T-cell (primary cell): ENCODE results near the gene PLEKHA3. TPM values are rescaled to one million over a fixed set of nuclear protein-coding genes. Genes with fewer than 3 reads are reported as not detected.

ENCODE experiments used
- ATAC-seq, 4 experiments: fragments of 200-7000 bp in 3 of 4; fragments of 150-1000 bp in 1 of 4; cut with Tn5 transposase; replicated peaks in 1 of 4; 1 replicate in 3 of 4; 2 replicates in 1 of 4; pipeline ENCODE4 v1.10.0; 2021; ENCODE audit warnings: moderate library complexity in 3 of 4, mild to moderate bottlenecking in 2 of 4, moderate number of reproducible peaks in 1 of 4
- CTCF ChIA-PET, 2 donors: fragments of 300-600 bp; sonication (Branson Sonifier 250); formaldehyde crosslinking; loops; one replicate each; lab custom pipeline; 2022; ENCODE audit warnings: antibody characterized with exemption in 2 of 2; lab: Charles Lee
- POLR2A ChIA-PET, 2 donors: fragments of 300-600 bp; sonication (Branson Sonifier 250); formaldehyde crosslinking; loops; one replicate each; lab custom pipeline; 2022; ENCODE audit warnings: antibody characterized with exemption in 2 of 2; lab: Charles Lee
- DNase-seq, 35 experiments: peaks; one replicate each; pipeline versions ENCODE4 v3.0.0 to v3.0.0-alpha.2; 2013 to 2023
- H3K27ac ChIP-seq: one replicate; pipeline ENCODE4 v1.5.1; 2013; ENCODE audit warnings: low read length
- H3K27me3 ChIP-seq, 2 experiments: replicated peaks in 1 of 2; 1 replicate in 1 of 2; 2 replicates in 1 of 2; pipeline versions ENCODE4 v1.6.1 to v1.7.0; 2013; ENCODE audit warnings: low read length in 1 of 2, mixed read lengths in 1 of 2; ENCODE audit not compliant: control insufficient read depth in 2 of 2, insufficient read depth in 2 of 2; ENCODE audit errors: extremely low read depth in 1 of 2
- H3K36me3 ChIP-seq, 2 donors: 1 replicate in 1 of 2; 2 replicates in 1 of 2; pipeline versions ENCODE4 v1.6.1 to v1.7.0; 2013; ENCODE audit warnings: low read length in 1 of 2; ENCODE audit not compliant: control insufficient read depth in 2 of 2, insufficient read depth in 1 of 2; ENCODE audit errors: extremely low read depth in 1 of 2
- H3K4me1 ChIP-seq, 2 experiments: 1 replicate in 1 of 2; 2 replicates in 1 of 2; pipeline versions ENCODE4 v1.6.1 to v1.7.0; 2013; ENCODE audit warnings: low read length in 2 of 2, mixed read lengths in 1 of 2; ENCODE audit not compliant: insufficient read depth in 2 of 2, control insufficient read depth in 1 of 2; ENCODE audit errors: extremely low read depth in 1 of 2
- H3K4me3 ChIP-seq, 2 donors: 1 replicate in 1 of 2; 2 replicates in 1 of 2; pipeline versions ENCODE4 v1.5.1 to v1.7.0; 2013; ENCODE audit warnings: mild to moderate bottlenecking in 2 of 2, low read length in 1 of 2, moderate library complexity in 1 of 2; ENCODE audit not compliant: control insufficient read depth in 1 of 2; ENCODE audit errors: extremely low read depth in 1 of 2
- H3K9me3 ChIP-seq: 2 replicates; pipeline ENCODE4 v1.7.0; 2013
- H3K27ac Mint-ChIP-seq, 2 donors: one replicate each; pipeline ENCODE4 v1.8.0; 2020 to 2021; ENCODE audit warnings: mild to moderate bottlenecking in 2 of 2, mixed read lengths in 2 of 2
- H3K27me3 Mint-ChIP-seq, 2 donors: one replicate each; pipeline ENCODE4 v1.8.0; 2021 to 2022; ENCODE audit warnings: mixed read lengths in 2 of 2
- H3K36me3 Mint-ChIP-seq: one replicate; pipeline ENCODE4 v1.8.0; 2021; ENCODE audit warnings: mixed read lengths
- H3K4me1 Mint-ChIP-seq, 3 donors: one replicate each; pipeline ENCODE4 v1.8.0; 2020 to 2022; ENCODE audit warnings: mixed read lengths in 3 of 3, mild to moderate bottlenecking in 1 of 3
- H3K4me3 Mint-ChIP-seq, 3 donors: one replicate each; pipeline ENCODE4 v1.8.0; 2020 to 2022; ENCODE audit warnings: mild to moderate bottlenecking in 3 of 3, mixed read lengths in 3 of 3, moderate library complexity in 3 of 3
- H3K9me3 Mint-ChIP-seq, 3 donors: one replicate each; pipeline ENCODE4 v1.8.0; 2020 to 2022; ENCODE audit warnings: mixed read lengths in 3 of 3
- WGBS: methylation state at CpG from one replicate; pipeline ENCODE4 v1.1.5; 2013; ENCODE audit warnings: missing lambda C conversion rate; ENCODE audit not compliant: insufficient coverage; 5-methylcytosine and 5-hydroxymethylcytosine counted together
- total RNA-seq, 35 experiments: library from RNA in 6 of 35; stranded (reverse) in 6 of 35; fragments of 120-200 nt in 1 of 35; gene quantifications; one replicate each; pipeline versions ENCODE4 v1.2.1 to v1.2.4 and lab custom pipeline; 2013 to 2026

PLEKHA3 gene
- total RNA-seq, 5 donors from 2014 or later (not counting 1 experiment from before 2014, with no cell fraction given): 21.9 to 28.9 (median 24.8) TPM

- H3K36me3 ChIP-seq: peaks cover 0 to 76% of the 10 kb centered on the region in 2 donors
- ChIA-PET CTCF (interaction anchor here in 1 of 2 donors (0.6 kb wide), 1 partner anchor 259 kb away, joined by 3 read pairs; no protein-coding TSS in a partner anchor), POLR2A (no interaction called here)
- H3K36me3 Mint-ChIP-seq: peaks cover 65% of the 10 kb centered on the region
- H3K9me3 Mint-ChIP-seq: no peaks in the 10 kb centered on the region
- H3K27ac Mint-ChIP-seq: no peak overlapping the region
- no peaks in the 10 kb centered on the region for H3K4me1 Mint-ChIP-seq
- no peaks in the 10 kb centered on the region for H3K9me3 ChIP-seq
- 88% methylated on average over 2 of the region's 3 CpGs for WGBS
- no peak overlapping the region for H3K4me3 ChIP-seq
- no peaks in the 10 kb centered on the region for H3K27me3 ChIP-seq
- no peak overlapping the region for H3K27ac ChIP-seq
- no peaks in the 10 kb centered on the region for H3K27me3 Mint-ChIP-seq
- no peak overlapping the region for H3K4me3 Mint-ChIP-seq
- DNase-seq (no peak), ATAC-seq (no peak)
- no peaks in the 10 kb centered on the region for H3K4me1 ChIP-seq
These were observed 19.4 kb downstream of the PLEKHA3 start for GRCh38 chr2:178499640-178500039.

GRCh38 chr2:178502751-178503150 is 22.5 kb downstream of the PLEKHA3 start:
- WGBS: no CpG with 5 or more reads among the region's 4 CpGs
- H3K27me3 Mint-ChIP-seq: no peaks in the 10 kb centered on the region
- POLR2A ChIA-PET: no interaction called here
- no peak overlapping the region for H3K27ac Mint-ChIP-seq
- no peak for DNase-seq
- no peaks in the 10 kb centered on the region for H3K4me1 Mint-ChIP-seq
- H3K9me3 Mint-ChIP-seq: no peaks in the 10 kb centered on the region
- Histone ChIP-seq H3K4me3 (no peak overlapping the region), H3K9me3 (no peaks in the 10 kb centered on the region), H3K4me1 (no peaks in the 10 kb centered on the region), H3K27ac (no peak overlapping the region), H3K27me3 (no peaks in the 10 kb centered on the region), H3K36me3 (peaks cover 0 to 63% of the 10 kb centered on the region in 2 donors)
- H3K36me3 Mint-ChIP-seq: peaks cover 53% of the 10 kb centered on the region
- no peak for ATAC-seq
- H3K4me3 Mint-ChIP-seq: no peak overlapping the region
- CTCF ChIA-PET: interaction anchor here in 1 of 2 donors (0.6 kb wide), 1 partner anchor 19 kb away, joined by 3 read pairs; no protein-coding TSS in a partner anchor

GRCh38 chr2:178506101-178506500 is 25.8 kb downstream of the PLEKHA3 start:
- no CpG with 5 or more reads among the region's 1 CpG for WGBS
- Mint-ChIP-seq H3K27ac (no peak overlapping the region), H3K4me1 (no peaks in the 10 kb centered on the region), H3K36me3 (peaks cover 37% of the 10 kb centered on the region), H3K27me3 (no peaks in the 10 kb centered on the region), H3K9me3 (no peaks in the 10 kb centered on the region), H3K4me3 (no peak overlapping the region)
- Histone ChIP-seq H3K27ac (no peak overlapping the region), H3K36me3 (peaks cover 0 to 53% of the 10 kb centered on the region in 2 donors), H3K4me1 (no peaks in the 10 kb centered on the region), H3K4me3 (no peak overlapping the region), H3K9me3 (no peaks in the 10 kb centered on the region), H3K27me3 (no peaks in the 10 kb centered on the region)
- POLR2A ChIA-PET: interaction anchor here (0.5 to 1.1 kb wide), 4 partner anchors 23 to 1496 kb away, joined by 3 to 10 read pairs (median 5); no protein-coding TSS in a partner anchor
- CTCF ChIA-PET: no interaction called here
- ATAC-seq: no peak
- DNase-seq: no peak

- Histone ChIP-seq H3K27me3 (no peaks in the 10 kb centered on the region), H3K27ac (no peak overlapping the region), H3K4me1 (no peaks in the 10 kb centered on the region), H3K36me3 (peaks cover 2 to 48% of the 10 kb centered on the region in 2 donors), H3K4me3 (no peak overlapping the region), H3K9me3 (no peaks in the 10 kb centered on the region)
- Mint-ChIP-seq H3K27me3 (no peaks in the 10 kb centered on the region), H3K27ac (no peak overlapping the region), H3K4me3 (no peak overlapping the region), H3K36me3 (peaks cover 35% of the 10 kb centered on the region), H3K4me1 (no peaks in the 10 kb centered on the region), H3K9me3 (no peaks in the 10 kb centered on the region)
- no peak for DNase-seq
- CTCF ChIA-PET: no interaction called here
- POLR2A ChIA-PET: interaction anchor here in 1 of 2 donors (0.6 to 1.1 kb wide), 2 partner anchors 24 to 93 kb away, joined by 3 to 4 read pairs; no protein-coding TSS in a partner anchor
- ATAC-seq: no peak
- whole genome bisulfite sequencing: no CpG with 5 or more reads among the region's 2 CpGs
These were observed 26.3 kb downstream of the PLEKHA3 start for GRCh38 chr2:178506524-178506923.

GRCh38 chr2:178506949-178507348 is 26.7 kb downstream of the PLEKHA3 start:
- no peak overlapping the region for H3K4me3 ChIP-seq
- ChIA-PET CTCF (no interaction called here), POLR2A (interaction anchor here in 1 of 2 donors (1.1 kb wide), 1 partner anchor 94 kb away, joined by 4 read pairs; no protein-coding TSS in a partner anchor)
- H3K27me3 ChIP-seq: no peaks in the 10 kb centered on the region
- Mint-ChIP-seq H3K36me3 (peaks cover 35% of the 10 kb centered on the region), H3K4me1 (no peaks in the 10 kb centered on the region), H3K27ac (no peak overlapping the region), H3K9me3 (no peaks in the 10 kb centered on the region), H3K4me3 (no peak overlapping the region), H3K27me3 (no peaks in the 10 kb centered on the region)
- ATAC-seq: no peak
- no peaks in the 10 kb centered on the region for H3K9me3 ChIP-seq
- H3K27ac ChIP-seq: no peak overlapping the region
- WGBS: no CpG with 5 or more reads among the region's 1 CpG
- no peaks in the 10 kb centered on the region for H3K4me1 ChIP-seq
- no peak for DNase-seq
- H3K36me3 ChIP-seq: peaks cover 3 to 44% of the 10 kb centered on the region in 2 donors

GRCh38 chr2:178508646-178509045 is 28.4 kb downstream of the PLEKHA3 start:
- ChIA-PET POLR2A (no interaction called here), CTCF (no interaction called here)
- WGBS: no CpG with 5 or more reads among the region's 2 CpGs
- DNase-seq (no peak), ATAC-seq (no peak)
- H3K9me3 Mint-ChIP-seq: no peaks in the 10 kb centered on the region
- Histone ChIP-seq H3K9me3 (no peaks in the 10 kb centered on the region), H3K36me3 (peaks cover 3 to 33% of the 10 kb centered on the region in 2 donors), H3K4me1 (no peaks in the 10 kb centered on the region), H3K27ac (no peak overlapping the region), H3K4me3 (no peak overlapping the region), H3K27me3 (no peaks in the 10 kb centered on the region)
- H3K36me3 Mint-ChIP-seq: peaks cover 40% of the 10 kb centered on the region
- H3K27ac Mint-ChIP-seq: no peak overlapping the region
- H3K27me3 Mint-ChIP-seq: no peaks in the 10 kb centered on the region
- H3K4me1 Mint-ChIP-seq: peaks cover 0 to 4% (median 0%) of the 10 kb centered on the region in 3 donors
- no peak overlapping the region for H3K4me3 Mint-ChIP-seq
